ENCODE data around the gene GLP2R. TPM values are rescaled to one million over a fixed set of nuclear protein-coding genes. Genes with fewer than 3 reads are reported as not detected.

The GLP2R gene
- total and polyA plus RNA-seq, 10 of the 15 experiments (the other 5 are each of a cell fraction or from before 2014, with no cell fraction given), result not detected

DNA sequence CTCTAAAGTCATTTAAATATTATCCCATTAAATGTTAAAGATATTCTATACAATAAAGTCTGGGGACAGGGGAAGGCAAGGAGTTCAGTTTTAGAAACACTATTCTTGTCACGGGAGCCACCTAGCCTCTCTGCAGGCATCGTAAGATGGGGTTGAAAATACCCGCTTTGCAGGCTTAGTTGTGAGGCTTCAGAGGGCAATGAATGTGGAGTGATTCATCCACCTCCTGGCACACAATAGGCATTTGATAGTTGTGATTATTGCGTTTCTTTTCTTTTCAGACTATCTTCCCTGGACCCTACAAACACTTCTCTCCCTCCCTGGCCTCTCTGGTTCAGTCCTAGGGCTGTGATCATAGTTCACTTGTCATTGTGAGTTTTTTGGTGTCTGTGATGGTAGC, 19.6 kb downstream of the GLP2R start (continued):
- TF ChIP-seq CBX5 (IDR thresholded peaks at IDR 0.05; ENCODE audit: low read depth) (no peak), KLF5 (IDR thresholded peaks at IDR 0.05; ENCODE audit: partially characterized antibody) (no peak), RUNX3 (IDR thresholded peaks at IDR 0.05; ENCODE audit: low read length) (no peak)

DNA sequence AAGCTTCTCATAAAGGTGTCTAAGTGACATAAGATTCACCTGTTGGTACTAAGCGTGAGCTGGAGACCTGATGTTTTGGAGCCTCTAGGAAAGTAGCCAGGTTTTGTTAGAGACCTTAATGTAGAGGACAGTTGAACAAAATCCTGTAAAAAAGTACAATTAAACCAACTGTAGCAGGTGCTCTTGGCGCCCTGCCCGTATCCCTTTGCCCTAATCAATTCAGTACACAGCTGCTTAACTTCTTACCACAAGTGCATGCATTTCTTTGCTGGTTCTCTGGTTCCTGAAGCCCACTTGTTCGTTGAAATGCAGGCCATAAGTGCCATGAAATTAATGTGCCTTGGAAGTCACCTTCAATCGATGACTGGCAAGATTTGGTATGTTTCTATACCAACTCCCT, 24.4 kb downstream of the GLP2R start:
- Histone ChIP-seq H3K4me3 (no peak overlapping the region), H3K9me3 (replicated peaks; ENCODE audit: control insufficient read depth, insufficient read depth, low read length) (no peaks in the 10 kb centered on the region), H3K9ac (ENCODE audit: control insufficient read depth, insufficient read depth, low read length) (no peak overlapping the region), H3K4me1 (ENCODE audit: control insufficient read depth, insufficient read depth, low read length) (no peaks in the 10 kb centered on the region), H3K4me2 (ENCODE audit: control insufficient read depth, insufficient read depth) (no peak overlapping the region), H4K20me1 (ENCODE audit: control insufficient read depth, insufficient read depth) (no peaks in the 10 kb centered on the region), H3K36me3 (ENCODE audit: control insufficient read depth in 2 of 2, insufficient read depth in 2 of 2, low read length in 1 of 2) (no peaks in the 10 kb centered on the region), H3K27ac (ENCODE audit: control insufficient read depth, insufficient read depth) (no peak overlapping the region), H3K79me2 (ENCODE audit: control insufficient read depth, insufficient read depth, low read length) (no peaks in the 10 kb centered on the region), H3K27me3 (replicated peaks in 1 of 2; ENCODE audit: control insufficient read depth in 2 of 2, insufficient read depth in 2 of 2, low read length in 1 of 2) (no peaks in the 10 kb centered on the region; a peak in 1 of 4 replicates), H2AFZ (ENCODE audit: control insufficient read depth, low read depth, low read length) (no peak overlapping the region)
- ChIA-PET RAD21 (ENCODE audit: unreplicated experiment) (no interaction called here), POLR2A (no interaction called here), SMC1A (ENCODE audit: uncharacterized antibody, unreplicated experiment) (no interaction called here), CTCF (no interaction called here)
- in situ Hi-C loops (cut with MboI) (no loop called here), intact Hi-C loops (cut with micrococcal nuclease; ENCODE audit: unreplicated experiment) (no loop called here)
- BruUV-seq (replicated peaks), result no TSS peak
- ATAC-seq, result no peak
- FAIRE-seq, result no peak
- WGBS (ENCODE audit: insufficient coverage, insufficient replicate concordance, low lambda C conversion rate, missing lambda C conversion rate), result 41% methylated on average over 5 of the region's 5 CpGs
- DNase-seq (ENCODE audit: low read depth, low spot score), result no peak
- TF ChIP-seq, protein P1, sequence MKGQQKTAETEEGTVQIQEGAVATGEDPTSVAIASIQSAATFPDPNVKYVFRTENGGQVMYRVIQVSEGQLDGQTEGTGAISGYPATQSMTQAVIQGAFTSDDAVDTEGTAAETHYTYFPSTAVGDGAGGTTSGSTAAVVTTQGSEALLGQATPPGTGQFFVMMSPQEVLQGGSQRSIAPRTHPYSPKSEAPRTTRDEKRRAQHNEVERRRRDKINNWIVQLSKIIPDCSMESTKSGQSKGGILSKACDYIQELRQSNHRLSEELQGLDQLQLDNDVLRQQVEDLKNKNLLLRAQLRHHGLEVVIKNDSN (IDR thresholded peaks at IDR 0.05; ENCODE audit: borderline replicate concordance, extremely low read length, insufficient read depth, low read depth, low read length), result no peak
- no peak for TF ChIP-seq MYC (IDR thresholded peaks at IDR 0.05; ENCODE audit: insufficient read depth, insufficient read length, insufficient replicate concordance, low read length, severe bottlenecking)
- TF ChIP-seq NR2C2 (IDR thresholded peaks at IDR 0.05; ENCODE audit: borderline replicate concordance, control insufficient read depth, insufficient read length, low read depth), result no peak
- TF ChIP-seq, protein P2, sequence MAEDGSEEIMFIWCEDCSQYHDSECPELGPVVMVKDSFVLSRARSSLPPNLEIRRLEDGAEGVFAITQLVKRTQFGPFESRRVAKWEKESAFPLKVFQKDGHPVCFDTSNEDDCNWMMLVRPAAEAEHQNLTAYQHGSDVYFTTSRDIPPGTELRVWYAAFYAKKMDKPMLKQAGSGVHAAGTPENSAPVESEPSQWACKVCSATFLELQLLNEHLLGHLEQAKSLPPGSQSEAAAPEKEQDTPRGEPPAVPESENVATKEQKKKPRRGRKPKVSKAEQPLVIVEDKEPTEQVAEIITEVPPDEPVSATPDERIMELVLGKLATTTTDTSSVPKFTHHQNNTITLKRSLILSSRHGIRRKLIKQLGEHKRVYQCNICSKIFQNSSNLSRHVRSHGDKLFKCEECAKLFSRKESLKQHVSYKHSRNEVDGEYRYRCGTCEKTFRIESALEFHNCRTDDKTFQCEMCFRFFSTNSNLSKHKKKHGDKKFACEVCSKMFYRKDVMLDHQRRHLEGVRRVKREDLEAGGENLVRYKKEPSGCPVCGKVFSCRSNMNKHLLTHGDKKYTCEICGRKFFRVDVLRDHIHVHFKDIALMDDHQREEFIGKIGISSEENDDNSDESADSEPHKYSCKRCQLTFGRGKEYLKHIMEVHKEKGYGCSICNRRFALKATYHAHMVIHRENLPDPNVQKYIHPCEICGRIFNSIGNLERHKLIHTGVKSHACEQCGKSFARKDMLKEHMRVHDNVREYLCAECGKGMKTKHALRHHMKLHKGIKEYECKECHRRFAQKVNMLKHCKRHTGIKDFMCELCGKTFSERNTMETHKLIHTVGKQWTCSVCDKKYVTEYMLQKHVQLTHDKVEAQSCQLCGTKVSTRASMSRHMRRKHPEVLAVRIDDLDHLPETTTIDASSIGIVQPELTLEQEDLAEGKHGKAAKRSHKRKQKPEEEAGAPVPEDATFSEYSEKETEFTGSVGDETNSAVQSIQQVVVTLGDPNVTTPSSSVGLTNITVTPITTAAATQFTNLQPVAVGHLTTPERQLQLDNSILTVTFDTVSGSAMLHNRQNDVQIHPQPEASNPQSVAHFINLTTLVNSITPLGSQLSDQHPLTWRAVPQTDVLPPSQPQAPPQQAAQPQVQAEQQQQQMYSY (CRISPR knock-in tag; IDR thresholded peaks at IDR 0.05), result no peak
- TF ChIP-seq TARDBP (IDR thresholded peaks at IDR 0.05; ENCODE audit: borderline replicate concordance), result no peak
- TF ChIP-seq DPF2 (IDR thresholded peaks at IDR 0.05), result no peak
- no peak for TF ChIP-seq ZNF384 (IDR thresholded peaks at IDR 0.05; ENCODE audit: borderline replicate concordance, low read depth, low read length)
- TF ChIP-seq BCL11A (IDR thresholded peaks at IDR 0.05; ENCODE audit: low read depth, low read length), result no peak
- TF ChIP-seq, protein P3, sequence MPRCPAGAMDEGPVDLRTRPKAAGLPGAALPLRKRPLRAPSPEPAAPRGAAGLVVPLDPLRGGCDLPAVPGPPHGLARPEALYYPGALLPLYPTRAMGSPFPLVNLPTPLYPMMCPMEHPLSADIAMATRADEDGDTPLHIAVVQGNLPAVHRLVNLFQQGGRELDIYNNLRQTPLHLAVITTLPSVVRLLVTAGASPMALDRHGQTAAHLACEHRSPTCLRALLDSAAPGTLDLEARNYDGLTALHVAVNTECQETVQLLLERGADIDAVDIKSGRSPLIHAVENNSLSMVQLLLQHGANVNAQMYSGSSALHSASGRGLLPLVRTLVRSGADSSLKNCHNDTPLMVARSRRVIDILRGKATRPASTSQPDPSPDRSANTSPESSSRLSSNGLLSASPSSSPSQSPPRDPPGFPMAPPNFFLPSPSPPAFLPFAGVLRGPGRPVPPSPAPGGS (IDR thresholded peaks at IDR 0.05; ENCODE audit: borderline replicate concordance, insufficient read depth, low read depth, low read length, poor library complexity, severe bottlenecking), result no peak
- TF ChIP-seq ZNF207 (IDR thresholded peaks at IDR 0.05; ENCODE audit: borderline replicate concordance), result no peak
- no peak for TF ChIP-seq RCOR1 (conservative IDR thresholded peaks at IDR 0.05; ENCODE audit: low read depth, low read length)
- TF ChIP-seq ASH2L (IDR thresholded peaks at IDR 0.05; ENCODE audit: borderline replicate concordance, low read depth), result no peak
- TF ChIP-seq, protein P4, sequence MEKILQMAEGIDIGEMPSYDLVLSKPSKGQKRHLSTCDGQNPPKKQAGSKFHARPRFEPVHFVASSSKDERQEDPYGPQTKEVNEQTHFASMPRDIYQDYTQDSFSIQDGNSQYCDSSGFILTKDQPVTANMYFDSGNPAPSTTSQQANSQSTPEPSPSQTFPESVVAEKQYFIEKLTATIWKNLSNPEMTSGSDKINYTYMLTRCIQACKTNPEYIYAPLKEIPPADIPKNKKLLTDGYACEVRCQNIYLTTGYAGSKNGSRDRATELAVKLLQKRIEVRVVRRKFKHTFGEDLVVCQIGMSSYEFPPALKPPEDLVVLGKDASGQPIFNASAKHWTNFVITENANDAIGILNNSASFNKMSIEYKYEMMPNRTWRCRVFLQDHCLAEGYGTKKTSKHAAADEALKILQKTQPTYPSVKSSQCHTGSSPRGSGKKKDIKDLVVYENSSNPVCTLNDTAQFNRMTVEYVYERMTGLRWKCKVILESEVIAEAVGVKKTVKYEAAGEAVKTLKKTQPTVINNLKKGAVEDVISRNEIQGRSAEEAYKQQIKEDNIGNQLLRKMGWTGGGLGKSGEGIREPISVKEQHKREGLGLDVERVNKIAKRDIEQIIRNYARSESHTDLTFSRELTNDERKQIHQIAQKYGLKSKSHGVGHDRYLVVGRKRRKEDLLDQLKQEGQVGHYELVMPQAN (conservative IDR thresholded peaks at IDR 0.05), result no peak
